HL-60/S4 (cell line): ENCODE measurements around the gene PFKP.

ENCODE experiments used
- in situ Hi-C: fragments of 300-500 bp; cut with MboI; formaldehyde crosslinking; loops from 2 replicates; pipeline ENCODE4 v1.14.3; 2022; ENCODE audit warnings: low sequenced_read_pairs

PFKP gene

GRCh38 chr10:3067118-3067858, at the start of gene PFKP:
TSS of gene PFKP (plus strand) at chr10:3067548. CDS start at chr10:3067596, 48 bp downstream.
- in situ Hi-C loops: no loop called here

- in situ Hi-C loops: no loop called here
Measured at GRCh38 chr10:3018247-3018646, 49.1 kb upstream of the PFKP start.

- in situ Hi-C loops: no loop called here
Measured at GRCh38 chr10:3020311-3020710, 47.0 kb upstream of the PFKP start.

- in situ Hi-C loops: no loop called here
Measured at GRCh38 chr10:3020881-3021280, 46.5 kb upstream of the PFKP start.

GRCh38 chr10:3022027-3022426, 45.3 kb upstream of the PFKP start:
- in situ Hi-C loops: no loop called here

- in situ Hi-C loops: no loop called here
Measured at GRCh38 chr10:3023892-3024291, 43.5 kb upstream of the PFKP start.

- in situ Hi-C loops: no loop called here
Measured at GRCh38 chr10:3025026-3025683, 42.2 kb upstream of the PFKP start.

GRCh38 chr10:3027866-3028265, 39.5 kb upstream of the PFKP start:
- in situ Hi-C loops: no loop called here

- in situ Hi-C loops: no loop called here
Measured at GRCh38 chr10:3028441-3028840, 38.9 kb upstream of the PFKP start.

- in situ Hi-C loops: no loop called here
Measured at GRCh38 chr10:3030765-3031164, 36.6 kb upstream of the PFKP start.

GRCh38 chr10:3031490-3031889, 35.9 kb upstream of the PFKP start:
- in situ Hi-C loops: no loop called here

GRCh38 chr10:3033925-3034324, 33.4 kb upstream of the PFKP start:
- in situ Hi-C loops: no loop called here

- in situ Hi-C loops: no loop called here
Measured at GRCh38 chr10:3034616-3035015, 32.7 kb upstream of the PFKP start.

GRCh38 chr10:3036155-3037021, 31.0 kb upstream of the PFKP start:
- in situ Hi-C loops: no loop called here

GRCh38 chr10:3037182-3037581, 30.2 kb upstream of the PFKP start:
- in situ Hi-C loops: no loop called here

- in situ Hi-C loops: loop anchor here (10.0 kb wide), 1 partner anchor 115 kb away; no protein-coding TSS in a partner anchor
Measured at GRCh38 chr10:3040069-3040468, 27.3 kb upstream of the PFKP start.

GRCh38 chr10:3042589-3042988, 24.8 kb upstream of the PFKP start:
- in situ Hi-C loops: loop anchor here (10.0 kb wide), 1 partner anchor 118 kb away; no protein-coding TSS in a partner anchor

- in situ Hi-C loops: loop anchor here (10.0 kb wide), 1 partner anchor 119 kb away; no protein-coding TSS in a partner anchor
Measured at GRCh38 chr10:3043512-3044368, 23.6 kb upstream of the PFKP start.

GRCh38 chr10:3045471-3046209, 21.7 kb upstream of the PFKP start:
- in situ Hi-C loops: loop anchor here (10.0 kb wide), 1 partner anchor 121 kb away; no protein-coding TSS in a partner anchor
